HG02678 (cell line): ENCODE data around the gene KRT72.

Experiments
- ATAC-seq: cut with Tn5 transposase; IDR thresholded peaks from one replicate; pipeline ENCODE4 v1.9.1; 2021; ENCODE audit warnings: mild to moderate bottlenecking, moderate library complexity; ENCODE audit not compliant: unreplicated experiment

KRT72 gene

DNA sequence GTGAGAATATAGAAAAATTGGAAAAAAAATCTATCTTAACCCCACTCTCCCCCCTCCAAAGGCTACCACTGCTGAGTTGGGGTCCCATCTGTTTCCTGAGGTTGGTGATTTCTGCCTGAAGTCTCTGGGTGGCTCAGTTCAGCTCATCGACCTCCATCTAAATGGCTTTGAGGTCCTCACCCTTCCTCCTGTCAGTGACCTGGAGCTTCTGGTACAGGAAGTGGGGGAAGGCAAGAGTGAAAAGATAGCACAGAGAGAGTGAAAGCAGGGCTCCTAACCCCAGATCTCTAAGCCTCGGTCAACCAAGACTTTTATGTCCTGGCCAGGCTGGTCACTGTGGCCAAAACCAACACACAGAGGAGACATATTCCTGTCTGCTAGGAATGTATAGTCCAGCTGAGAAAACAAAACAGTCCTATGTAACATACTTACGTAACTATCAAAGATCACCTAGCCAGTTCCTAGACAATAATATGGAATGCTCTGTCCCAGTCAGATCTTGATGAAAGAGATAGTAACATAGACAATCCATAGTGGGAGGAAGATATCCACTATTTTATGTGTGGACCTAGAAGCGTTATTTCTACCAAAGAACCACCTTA lies 29.4 kb upstream of the KRT72 start:
- ATAC-seq: no peak

DNA sequence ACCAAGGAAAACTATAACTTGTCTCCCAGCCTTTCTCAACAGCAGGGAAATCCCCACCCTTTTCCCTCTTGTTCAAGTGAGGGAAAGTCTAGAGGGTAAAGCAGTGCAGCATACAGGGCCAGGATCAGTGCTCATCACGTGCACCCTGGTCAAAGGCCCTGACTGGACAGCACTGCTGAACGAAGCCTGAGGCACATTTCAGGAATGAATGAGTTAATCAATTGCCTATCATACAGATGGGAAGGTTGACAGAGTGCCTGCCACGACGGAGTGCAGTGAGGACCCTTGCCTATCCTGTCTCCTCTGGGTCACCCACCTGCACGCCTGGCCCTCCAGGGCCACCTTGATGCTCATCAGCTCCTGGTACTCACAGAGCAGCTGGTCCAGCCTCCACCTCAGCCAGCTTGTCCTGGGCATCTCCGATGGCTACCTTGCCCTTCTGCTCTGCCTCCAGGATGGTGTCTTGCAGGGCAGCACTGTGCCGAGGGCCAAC lies 28.8 kb upstream of the KRT72 start:
- no peak for ATAC-seq

DNA sequence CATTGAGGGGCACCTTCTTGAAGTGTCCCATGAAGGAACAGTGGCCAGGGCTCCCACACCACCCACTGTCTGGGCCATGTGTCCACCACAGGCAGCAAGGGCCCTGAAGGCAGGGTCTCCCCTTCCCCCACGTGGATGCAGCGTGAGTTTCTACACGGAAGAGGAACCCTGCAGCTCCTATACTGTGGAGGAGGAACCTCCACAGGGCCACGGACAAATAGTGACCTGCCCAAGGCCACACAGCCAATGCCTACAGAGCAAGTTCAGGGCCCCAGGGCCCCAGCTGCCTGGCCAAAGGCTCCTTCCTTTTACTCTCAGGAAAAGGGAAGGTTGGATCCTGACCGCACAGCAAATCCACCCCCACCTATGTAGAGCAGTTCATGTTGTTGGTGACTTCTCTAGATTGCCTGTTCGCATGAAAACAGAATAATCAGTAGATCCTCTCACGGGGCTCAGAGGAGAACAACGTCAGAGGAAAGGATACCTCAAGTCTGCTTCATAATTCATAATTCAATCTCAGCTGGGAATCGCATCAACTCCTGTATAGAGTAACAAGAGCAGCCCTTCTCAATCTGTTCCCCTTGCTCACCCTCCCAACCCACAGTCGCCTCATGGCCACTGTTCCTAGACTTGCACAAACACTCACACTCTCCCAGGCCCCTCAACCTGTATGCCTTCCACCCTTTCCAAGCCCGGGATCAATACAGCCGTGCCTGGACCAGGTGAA lies 28.2 kb upstream of the KRT72 start:
- no peak for ATAC-seq

DNA sequence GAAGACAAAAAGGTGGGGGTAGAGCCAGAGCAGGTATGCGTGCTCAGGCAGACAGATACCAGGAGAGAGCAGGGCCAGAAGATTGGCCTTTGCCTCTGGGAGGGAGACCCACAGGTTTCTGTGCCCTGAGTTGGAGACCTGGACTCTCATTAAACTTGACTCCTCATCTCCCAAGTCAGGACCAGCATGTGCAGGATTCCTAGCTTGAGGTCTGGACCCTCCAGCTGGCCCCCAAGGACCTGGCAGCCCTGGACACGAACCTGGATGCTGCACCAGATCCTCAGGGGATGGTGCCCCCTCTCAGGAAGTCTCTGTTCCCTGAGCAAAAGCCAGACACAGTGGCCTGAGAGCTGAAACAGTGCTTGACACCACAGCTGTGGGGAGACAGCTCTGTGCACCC lies 27.6 kb upstream of the KRT72 start:
- ATAC-seq: no peak

DNA sequence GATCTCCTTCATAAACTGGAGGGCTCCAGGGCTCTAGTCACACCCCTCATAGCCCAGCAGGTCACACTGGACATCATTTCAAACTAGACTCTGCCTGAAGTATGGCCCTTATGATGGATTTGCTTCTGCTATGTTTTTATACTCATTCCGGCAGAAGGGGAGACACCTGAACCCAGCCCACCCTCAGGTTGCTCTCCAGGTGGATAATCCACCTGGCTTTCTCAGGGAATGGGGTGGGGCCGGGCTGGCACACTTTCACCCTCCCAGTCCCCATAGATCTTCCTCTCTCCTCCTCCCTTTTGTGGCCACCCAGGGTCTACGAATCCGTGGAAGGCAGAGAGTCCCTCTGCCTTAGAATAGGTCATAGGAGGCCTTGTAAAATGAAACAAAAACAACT lies 26.8 kb upstream of the KRT72 start:
- ATAC-seq: no peak

DNA sequence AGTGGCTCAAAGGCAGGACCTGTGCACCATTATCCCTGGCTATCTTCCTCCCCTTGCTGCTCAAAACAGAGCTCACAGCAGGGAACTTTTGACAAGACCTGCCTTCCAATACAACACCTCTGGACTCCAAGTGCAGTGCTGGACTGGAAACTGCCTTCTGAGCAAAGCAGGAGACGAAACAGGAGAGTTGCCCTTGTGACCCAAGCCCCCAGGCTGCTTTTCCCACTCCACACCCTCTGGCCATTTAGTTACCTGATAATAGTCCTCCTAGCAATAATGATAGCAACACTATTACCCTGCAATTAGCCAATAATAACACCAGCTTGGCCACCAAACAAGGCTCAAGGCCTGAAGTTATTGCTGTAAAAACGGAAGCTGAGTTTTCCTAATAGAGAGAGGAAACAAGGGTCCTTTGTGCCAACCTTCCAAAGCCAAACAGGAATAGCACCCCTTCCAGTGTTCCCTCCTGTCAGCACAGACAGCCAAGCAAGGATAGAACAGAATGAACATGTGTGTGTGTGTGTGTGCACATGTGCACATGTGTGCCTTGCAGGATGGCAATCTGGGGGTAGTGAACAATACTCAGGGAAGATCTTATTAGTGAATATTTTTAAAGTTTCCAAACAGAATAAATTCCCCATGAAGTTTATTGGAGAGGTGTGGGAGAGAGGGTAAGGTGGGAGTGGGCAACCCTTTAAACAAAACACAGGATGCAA lies 26.3 kb upstream of the KRT72 start:
- no peak for ATAC-seq

DNA sequence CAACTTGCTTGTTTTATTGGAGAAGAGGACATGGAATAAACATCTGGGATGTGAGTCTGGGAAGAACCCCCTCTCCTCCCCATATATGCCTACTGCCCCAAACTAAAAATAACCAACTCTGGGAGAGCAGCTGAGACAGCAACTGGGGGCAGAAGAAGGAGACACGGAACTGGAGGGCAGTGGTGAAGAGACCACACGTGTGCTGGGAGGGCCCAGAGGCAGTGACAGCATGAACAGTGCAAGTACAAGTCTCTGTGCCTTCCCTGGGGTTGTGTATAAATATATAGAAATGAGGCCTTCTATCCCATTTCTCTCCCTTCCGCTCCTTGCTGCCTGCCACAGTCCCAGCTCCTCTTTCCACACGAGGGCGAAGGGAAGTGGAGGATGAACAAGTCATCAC lies 21.1 kb upstream of the KRT72 start:
- no peak for ATAC-seq

DNA sequence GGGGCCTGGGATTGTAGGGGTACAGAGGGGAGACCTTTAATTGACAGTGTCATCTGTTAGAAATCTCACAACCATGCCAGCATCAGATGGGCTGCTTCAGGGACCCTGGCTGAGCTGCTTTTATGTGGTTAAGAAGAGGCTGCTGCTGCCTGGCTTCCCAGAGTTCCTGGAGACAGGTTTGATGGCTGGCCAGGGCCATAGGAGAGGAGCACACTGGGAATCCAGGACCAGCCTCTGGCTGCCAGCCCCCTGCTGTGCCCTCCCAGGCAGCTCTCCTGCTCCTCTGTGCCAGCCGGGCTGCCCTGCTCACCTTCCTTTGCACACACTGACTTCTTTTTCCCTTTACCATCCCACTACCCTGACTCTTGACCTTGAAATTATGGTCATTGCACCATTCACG lies 17.6 kb upstream of the KRT72 start:
- no peak for ATAC-seq

DNA sequence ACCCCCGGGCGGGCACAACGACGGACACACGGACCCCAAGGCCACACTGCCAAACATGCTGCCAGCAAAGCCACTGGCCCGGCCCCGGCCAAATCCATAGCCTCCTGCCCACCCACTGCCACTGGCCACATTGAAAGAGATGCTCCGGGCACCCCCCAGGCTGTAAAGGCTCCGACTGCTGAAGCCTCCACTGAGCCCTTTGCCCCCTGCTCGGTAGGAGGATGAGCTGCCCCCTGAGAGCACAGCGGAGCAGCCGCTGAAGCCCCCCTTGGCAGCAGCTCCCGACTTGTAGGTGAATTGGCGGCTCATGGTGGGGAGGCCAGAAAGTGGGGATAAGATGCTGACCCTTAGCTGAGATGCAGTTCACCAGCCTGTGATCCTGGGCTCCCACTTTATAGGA lies 17.0 kb upstream of the KRT72 start, which contains the start of gene KRT73:
TSS of gene KRT73 (minus strand) at position 344 of the 400 bp plus-strand sequence. CDS start at position 309, 35 bp downstream.
- ATAC-seq: no peak

DNA sequence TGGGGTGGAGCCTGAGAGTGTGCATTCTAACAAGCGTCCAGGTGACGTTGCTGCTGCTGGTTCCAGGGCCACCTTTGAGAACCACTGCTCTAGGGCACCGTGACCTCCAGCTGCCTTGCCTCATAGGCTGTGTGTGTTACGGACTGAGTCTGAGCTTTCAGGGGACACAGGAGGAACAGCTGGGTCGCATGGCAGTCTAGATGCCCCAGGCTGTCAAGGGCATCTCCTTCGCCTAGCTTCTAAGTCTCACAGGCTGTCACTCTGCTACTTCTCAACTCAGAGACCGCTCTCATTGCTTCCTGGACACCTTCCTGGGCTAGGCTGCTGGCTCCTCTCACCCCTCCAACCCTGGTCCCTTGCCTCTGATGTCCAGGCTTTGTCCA lies 16.1 kb upstream of the KRT72 start:
- ATAC-seq: no peak

DNA sequence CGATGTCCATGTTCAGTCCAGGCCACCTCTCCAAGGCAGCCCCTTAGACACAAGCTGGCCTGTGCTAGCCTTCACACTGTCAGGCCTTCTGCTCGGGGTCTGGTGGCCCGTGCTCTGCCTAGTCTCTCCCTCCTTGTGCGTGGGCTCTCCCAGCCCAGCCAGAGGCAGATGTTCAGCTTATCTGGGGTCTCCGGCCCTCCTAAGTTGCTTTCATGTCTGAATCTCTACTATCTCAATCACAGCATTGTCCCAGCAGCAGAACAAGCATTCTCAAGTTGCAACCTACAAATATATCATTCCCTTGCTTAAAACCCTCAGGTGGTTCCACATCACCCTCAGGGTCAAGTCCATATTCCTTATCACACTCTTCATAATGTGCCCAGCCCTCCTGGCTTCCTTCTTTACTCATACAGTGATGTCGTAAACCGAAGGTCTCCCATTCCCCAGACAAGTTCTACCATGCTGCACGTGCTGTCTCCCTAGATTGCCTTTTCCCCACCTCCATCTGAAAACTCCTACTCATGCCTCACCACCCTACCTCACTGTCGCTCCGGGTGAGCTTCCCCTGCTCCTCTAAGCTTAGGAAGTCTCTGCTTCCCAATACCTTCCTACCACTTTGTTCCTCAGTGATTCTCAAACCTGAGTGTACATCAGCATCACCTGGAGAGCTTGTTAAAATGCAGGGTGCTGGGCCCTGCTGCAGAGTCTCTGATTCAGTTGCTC lies 15.6 kb upstream of the KRT72 start:
- ATAC-seq: no peak

DNA sequence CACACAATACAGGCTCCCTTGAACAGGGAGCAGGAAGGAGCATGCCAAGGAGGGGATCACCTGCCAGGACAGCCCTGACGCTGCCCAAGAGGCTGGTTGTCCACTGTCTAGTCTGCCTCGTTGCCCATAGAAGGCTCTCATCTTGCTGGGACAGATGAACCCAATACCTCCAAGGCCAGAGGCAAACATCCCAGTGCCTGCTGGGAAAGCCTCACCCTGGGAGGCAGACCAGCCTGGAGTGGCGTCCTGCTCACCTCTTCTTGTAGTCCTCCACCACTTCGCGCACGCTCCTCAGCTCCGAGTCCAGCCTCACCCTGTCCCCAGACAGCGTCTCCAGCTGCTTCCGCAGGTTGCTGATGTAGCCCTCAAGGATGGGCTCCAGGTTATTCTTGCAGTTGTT lies 14.6 kb upstream of the KRT72 start:
- no peak for ATAC-seq

DNA sequence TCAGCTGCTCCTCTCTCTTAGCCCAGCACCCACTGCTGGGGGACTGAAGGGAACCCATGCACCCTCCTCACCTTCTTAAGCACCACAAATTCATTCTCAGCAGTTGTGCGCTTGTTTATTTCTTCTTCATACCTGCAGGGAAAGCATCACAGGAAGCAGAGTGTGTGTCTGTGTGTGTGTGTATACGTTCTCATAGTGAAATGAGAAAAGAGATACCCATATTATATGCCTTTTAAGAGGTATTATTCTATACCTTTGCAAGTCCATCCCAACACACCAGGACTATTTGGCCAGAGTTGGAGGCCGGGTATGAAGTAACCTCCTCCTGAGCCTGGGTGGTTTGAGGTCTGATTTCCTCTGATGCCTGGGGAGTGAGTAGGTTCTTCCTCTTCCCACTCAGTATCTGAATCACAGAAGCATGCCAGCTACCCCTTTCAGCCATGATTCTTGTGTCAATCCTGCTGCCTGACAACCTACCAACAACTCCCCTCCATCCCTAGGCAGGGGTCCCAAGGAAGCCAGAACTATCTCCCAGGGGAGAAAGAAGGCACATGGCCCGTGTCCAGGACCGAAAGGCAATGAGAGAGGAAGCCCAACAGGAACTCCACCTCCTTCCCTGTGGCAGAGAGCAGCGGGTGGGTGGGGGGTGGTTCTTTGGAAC lies 14.1 kb upstream of the KRT72 start:
- ATAC-seq: no peak

DNA sequence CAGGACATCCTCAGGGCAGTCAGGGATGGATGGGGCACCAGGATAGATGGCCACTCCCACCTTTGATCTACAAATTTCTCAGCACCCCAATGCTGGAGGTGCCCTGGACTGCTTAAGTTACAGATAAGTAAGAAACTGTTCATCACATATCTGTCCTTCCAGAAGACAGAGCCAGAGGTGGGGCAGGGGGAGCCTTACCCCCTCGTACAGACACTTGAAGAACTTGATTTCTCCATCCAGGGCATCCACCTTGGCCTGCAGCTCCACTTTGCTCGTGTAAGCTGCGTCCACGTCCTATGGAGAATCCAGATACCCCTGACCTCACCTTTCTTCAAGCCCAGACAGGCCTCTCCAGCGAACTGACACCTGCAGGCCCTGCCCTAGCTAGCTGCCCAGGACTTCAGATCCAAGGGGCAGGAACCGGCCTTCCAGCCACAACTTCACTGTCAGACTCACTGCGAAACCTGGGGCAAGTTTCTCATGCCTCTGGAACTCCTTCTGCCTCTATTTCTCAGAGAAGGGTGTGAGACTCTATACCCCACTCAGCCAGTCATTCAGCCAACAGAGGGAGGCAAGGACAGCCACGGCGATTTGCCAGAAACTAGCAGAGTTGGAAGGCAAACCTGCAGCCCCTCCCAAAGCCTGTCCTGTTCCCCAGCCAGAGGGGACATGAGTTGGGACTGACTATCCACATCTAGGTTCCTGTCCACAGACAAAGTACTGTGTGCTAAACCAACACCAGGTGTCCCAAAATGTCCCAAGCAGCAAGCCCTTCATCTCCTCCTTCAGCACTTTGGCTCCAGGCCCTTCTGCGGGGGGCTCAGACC lies 13.3 kb upstream of the KRT72 start:
- no peak for ATAC-seq

DNA sequence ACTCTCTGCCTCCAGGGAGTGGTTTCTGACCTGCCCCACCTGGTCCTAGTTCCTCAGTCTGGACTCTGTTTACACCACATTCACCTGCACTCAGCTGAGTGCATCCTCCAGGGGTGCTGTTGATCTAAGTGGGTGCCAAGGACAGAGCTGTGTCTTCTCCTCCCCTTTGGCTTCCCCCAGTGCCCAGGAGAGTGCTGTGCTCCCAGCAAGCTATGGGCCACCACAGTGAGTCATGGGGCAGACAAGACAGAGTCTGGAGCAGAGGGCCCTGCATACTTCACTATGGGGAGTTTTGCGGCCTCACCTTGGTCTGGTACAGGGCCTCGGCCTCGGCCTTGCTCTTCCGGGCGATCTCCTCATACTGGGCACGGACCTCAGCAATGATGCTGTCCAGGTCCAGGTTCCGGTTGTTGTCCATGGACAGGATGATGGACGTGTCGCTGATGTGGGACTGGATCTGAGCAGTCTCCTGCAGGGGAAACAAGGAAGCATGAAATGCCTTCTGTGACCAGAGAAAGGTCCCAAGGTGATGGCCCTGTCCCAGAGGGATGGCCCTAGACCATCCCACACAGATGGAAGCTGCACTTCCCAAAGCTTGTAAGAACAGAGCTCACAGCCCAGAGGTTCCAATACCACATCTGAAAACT lies 12.2 kb upstream of the KRT72 start:
- no peak for ATAC-seq

DNA sequence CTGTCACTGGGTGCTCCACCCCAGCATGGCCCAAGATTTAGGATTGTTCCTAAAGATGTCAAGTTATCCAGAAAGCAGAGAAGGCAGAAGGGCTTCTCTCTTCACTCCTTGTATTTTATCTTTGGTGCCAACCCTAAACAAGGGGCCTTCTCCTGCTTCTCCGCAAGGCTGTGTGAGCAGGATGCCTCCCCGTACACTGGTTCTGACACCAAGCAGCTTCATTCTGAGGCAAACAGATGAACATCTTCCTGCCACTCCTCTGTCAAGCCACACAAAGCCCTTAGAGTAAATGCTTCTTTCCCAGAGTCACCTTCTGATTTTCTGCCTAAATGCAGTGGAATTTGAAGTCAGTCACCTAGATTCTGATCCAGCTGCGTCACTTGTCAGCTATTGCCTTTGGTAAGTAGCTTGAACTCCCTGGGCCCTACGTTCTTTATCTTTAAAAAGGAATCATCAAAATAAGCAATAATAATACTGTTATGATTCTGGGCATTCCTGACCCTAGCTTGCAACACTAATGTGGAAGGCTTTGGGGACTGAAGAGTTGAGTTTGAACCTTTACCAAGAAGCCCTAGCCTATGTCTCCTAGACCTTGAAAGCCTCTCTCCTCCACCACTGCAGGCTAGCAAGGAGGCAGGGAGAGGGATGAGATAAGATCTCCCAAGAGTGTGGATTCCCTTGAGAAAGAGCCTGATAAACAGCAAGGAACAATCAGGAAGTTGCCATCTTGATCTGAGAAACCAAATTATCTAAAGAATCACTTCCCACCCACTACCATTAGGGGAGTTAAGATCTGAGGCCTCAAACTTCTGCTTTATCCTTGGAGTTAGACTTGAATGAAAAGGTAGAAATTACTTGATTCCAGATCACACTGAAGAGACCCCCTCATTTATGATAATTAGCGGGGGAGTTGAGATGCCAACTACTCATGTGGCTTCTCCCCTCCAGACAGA lies 11.4 kb upstream of the KRT72 start:
- ATAC-seq: no peak

DNA sequence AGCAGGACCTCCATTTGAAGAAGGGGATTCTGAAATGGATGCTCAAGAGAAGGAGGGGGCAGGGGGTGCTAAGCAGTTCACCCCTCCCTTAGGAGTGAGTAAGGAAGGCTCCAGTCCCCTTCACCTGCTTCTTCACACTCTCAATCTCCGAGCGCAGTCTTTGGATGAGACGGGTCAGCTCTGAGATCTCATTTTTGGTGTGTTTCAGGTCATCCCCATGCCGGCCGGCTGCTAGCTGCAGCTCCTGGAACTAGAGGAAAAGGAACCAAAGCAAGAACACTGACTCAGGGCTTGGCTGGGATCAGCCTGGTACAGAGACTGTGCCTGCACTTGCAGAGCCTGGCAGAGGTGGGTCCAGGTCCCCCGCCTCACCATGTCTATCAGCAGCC lies 9.8 kb upstream of the KRT72 start:
- no peak for ATAC-seq

DNA sequence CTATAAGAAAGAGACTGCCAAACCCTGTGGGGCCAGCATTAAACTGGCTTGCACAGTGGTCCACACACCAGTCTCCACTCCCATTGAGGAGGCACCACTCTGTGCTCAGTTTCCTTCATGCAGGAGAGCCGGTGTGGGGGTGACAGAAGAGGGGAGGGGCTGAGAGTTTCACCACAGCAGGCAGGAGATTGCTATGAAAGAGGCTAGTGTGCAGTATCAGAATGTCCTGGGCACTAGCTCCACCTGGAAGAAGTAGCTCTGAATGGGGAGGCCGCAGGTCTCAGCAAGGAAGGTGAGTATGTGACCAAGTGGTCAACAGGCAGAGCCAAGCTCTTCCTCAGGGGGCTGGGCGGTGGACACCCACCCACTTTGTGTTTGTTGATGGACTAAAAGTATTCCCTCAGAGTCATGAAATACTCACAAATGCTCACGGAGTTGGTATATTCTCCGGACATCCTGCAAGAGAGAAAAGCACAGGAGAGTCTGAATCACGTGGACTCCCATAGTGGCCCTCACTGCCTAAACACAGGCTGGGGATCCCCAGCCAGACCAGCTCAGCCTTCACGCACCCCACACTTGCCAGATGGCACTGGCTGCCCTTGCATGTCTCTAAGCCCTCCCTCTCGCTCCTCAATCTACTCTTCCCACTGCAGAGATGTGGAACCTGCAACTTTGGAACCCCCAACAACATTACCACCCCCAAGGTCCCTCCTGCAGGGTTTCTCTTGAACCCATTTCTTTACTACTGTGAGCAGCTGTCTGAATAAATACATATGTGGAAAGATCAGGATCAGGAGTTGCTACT lies 7.8 kb upstream of the KRT72 start:
- no peak for ATAC-seq
